PC-9 (cell line): Measurements from ENCODE around the gene C21orf58. TPM values are rescaled to one million over a fixed set of nuclear protein-coding genes. Genes with fewer than 3 reads are reported as not detected.
A peak's percentile ranks its signal among the peaks of the same experiment; 100 is the strongest.

Experiments
- BruUV-seq: library from RNA; stranded (reverse); fragments of 400-500 nt; replicated peaks from 2 replicates; lab custom pipeline; 2021; lab: Mats Ljungman, UMichigan
- CTCF ChIA-PET: fragments of 300-600 bp; sonication (Branson Sonifier 250); formaldehyde crosslinking; loops from one replicate; lab custom pipeline; 2022; ENCODE audit warnings: antibody characterized with exemption; lab: Charles Lee
- POLR2A ChIA-PET: fragments of 300-600 bp; sonication (Branson Sonifier 250); formaldehyde crosslinking; loops from one replicate; lab custom pipeline; 2022; ENCODE audit warnings: antibody characterized with exemption; ENCODE audit not compliant: unreplicated experiment; lab: Charles Lee
- DNase-seq, 2 experiments: peaks; one replicate each; pipeline versions ENCODE4 v3.0.0 to v3.0.0-alpha.2; 2015 to 2022; ENCODE audit warnings: mixed read lengths in 1 of 2
- H2AFZ ChIP-seq: fragments of 200-600 bp; sonication (generic); 2 replicates; pipeline ENCODE4 v1.8.1; 2017; ENCODE audit warnings: antibody characterized with exemption
- H3F3A ChIP-seq: fragments of 200-600 bp; sonication (generic); 2 replicates; pipeline ENCODE4 v1.8.1; 2017; ENCODE audit warnings: antibody characterized with exemption, mild to moderate bottlenecking, low read depth; ENCODE audit not compliant: insufficient read depth
- H3K27ac ChIP-seq: fragments of 200-600 bp; sonication (generic); 2 replicates; pipeline ENCODE4 v1.6.1; 2016; ENCODE audit warnings: mixed run types
- H3K27me3 ChIP-seq: fragments of 200-600 bp; sonication (generic); 2 replicates; pipeline ENCODE4 v1.6.1; 2016; ENCODE audit warnings: low read depth, mixed run types; ENCODE audit not compliant: insufficient read depth
- H3K36me3 ChIP-seq: fragments of 200-600 bp; sonication (generic); 2 replicates; pipeline ENCODE4 v1.6.1; 2016; ENCODE audit warnings: low read depth, mixed run types
- H3K4me1 ChIP-seq: fragments of 200-600 bp; sonication (generic); replicated peaks from 2 replicates; pipeline ENCODE4 v1.6.1; 2016; ENCODE audit warnings: mixed run types; ENCODE audit not compliant: insufficient read depth
- H3K4me2 ChIP-seq: fragments of 200-600 bp; sonication (generic); 2 replicates; pipeline ENCODE4 v1.6.1; 2017; ENCODE audit warnings: mixed run types
- H3K4me3 ChIP-seq: fragments of 200-600 bp; sonication (generic); 2 replicates; pipeline ENCODE4 v1.6.1; 2016; ENCODE audit warnings: mixed run types
- H3K79me2 ChIP-seq: fragments of 200-600 bp; sonication (generic); 2 replicates; pipeline ENCODE4 v1.6.1; 2017; ENCODE audit warnings: low read depth, mixed run types
- H3K9me2 ChIP-seq: fragments of 200-600 bp; sonication (generic); 2 replicates; pipeline ENCODE4 v1.8.1; 2017; ENCODE audit warnings: mild to moderate bottlenecking; ENCODE audit not compliant: insufficient read depth
- H3K9me3 ChIP-seq: fragments of 200-600 bp; sonication (generic); 2 replicates; pipeline ENCODE4 v1.8.1; 2016; ENCODE audit warnings: low read depth; ENCODE audit not compliant: insufficient read depth
- H4K20me1 ChIP-seq: fragments of 200-600 bp; sonication (generic); 2 replicates; pipeline ENCODE4 v1.8.1; 2017; ENCODE audit not compliant: insufficient read depth
- EZH2 ChIP-seq: fragments of 200-600 bp; sonication (generic); IDR thresholded peaks from 2 replicates; pipeline ENCODE4 v1.8.0; 2017; ENCODE audit warnings: antibody characterized with exemption, low read depth
- intact Hi-C: fragments of 100-400 bp; cut with micrococcal nuclease; formaldehyde crosslinking; loops from one replicate; pipeline ENCODE4 v1.10.0; 2022; ENCODE audit not compliant: unreplicated experiment
- total RNA-seq: library from RNA; stranded (reverse); gene quantifications from 2 replicates; pipeline ENCODE4 v1.2.3, GENCODE V29; 2021
- TF ChIP-seq, protein P1 (sequence below): fragments of 200-600 bp; sonication (generic); conservative IDR thresholded peaks from 2 replicates; pipeline ENCODE4 v1.6.1; 2017; ENCODE audit warnings: mixed run types, antibody characterized with exemption, mild to moderate bottlenecking, moderate library complexity

C21orf58 gene
- total RNA-seq, 1 experiment from 2014 or later, result 28.9 TPM

DNA sequence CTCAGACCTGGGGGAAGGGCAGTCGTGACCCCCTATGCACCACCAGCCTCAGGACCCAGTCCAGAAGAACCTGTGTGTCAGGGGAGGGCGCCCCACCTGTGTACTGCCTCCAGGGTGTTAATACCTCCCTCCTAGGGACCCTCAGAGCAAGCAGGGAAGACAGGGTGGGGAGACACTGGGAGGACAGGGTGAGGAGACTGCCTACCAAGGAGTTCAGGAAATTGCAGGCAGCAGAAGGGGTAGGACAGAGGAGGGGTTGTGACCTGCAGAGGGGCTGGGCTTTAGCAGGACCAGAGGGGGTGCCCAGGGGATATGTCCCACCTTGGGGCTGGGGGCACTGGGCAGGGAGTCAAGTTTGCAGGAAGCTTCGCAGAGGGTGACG, 5.2 kb downstream of the C21orf58 start:
- ChIA-PET POLR2A (no interaction called here), CTCF (interaction anchor here (0.7 kb wide), 1 partner anchor 133 kb away, joined by 3 read pairs; no protein-coding TSS in a partner anchor)
- H3K36me3 ChIP-seq, result no peaks in the 10 kb centered on the region
- TF ChIP-seq EZH2, result no peak
- TF ChIP-seq, protein P1, sequence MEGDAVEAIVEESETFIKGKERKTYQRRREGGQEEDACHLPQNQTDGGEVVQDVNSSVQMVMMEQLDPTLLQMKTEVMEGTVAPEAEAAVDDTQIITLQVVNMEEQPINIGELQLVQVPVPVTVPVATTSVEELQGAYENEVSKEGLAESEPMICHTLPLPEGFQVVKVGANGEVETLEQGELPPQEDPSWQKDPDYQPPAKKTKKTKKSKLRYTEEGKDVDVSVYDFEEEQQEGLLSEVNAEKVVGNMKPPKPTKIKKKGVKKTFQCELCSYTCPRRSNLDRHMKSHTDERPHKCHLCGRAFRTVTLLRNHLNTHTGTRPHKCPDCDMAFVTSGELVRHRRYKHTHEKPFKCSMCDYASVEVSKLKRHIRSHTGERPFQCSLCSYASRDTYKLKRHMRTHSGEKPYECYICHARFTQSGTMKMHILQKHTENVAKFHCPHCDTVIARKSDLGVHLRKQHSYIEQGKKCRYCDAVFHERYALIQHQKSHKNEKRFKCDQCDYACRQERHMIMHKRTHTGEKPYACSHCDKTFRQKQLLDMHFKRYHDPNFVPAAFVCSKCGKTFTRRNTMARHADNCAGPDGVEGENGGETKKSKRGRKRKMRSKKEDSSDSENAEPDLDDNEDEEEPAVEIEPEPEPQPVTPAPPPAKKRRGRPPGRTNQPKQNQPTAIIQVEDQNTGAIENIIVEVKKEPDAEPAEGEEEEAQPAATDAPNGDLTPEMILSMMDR, result no peak
- intact Hi-C loops, result no loop called here
- no peak overlapping the region for H3K27ac ChIP-seq
- BruUV-seq, result no TSS peak
- no peaks in the 10 kb centered on the region for H3F3A ChIP-seq
- H3K9me3 ChIP-seq, result no peaks in the 10 kb centered on the region
- H3K9me2 ChIP-seq, result no peaks in the 10 kb centered on the region
- no peaks in the 10 kb centered on the region for H4K20me1 ChIP-seq
- no peak overlapping the region for H3K4me2 ChIP-seq
- H3K4me1 ChIP-seq, result peaks cover 6% of the 10 kb centered on the region
- no peaks in the 10 kb centered on the region for H3K27me3 ChIP-seq
- no peak overlapping the region for H3K4me3 ChIP-seq
- H3K79me2 ChIP-seq, result peaks cover 30% of the 10 kb centered on the region
- no peak for DNase-seq
- no peak overlapping the region for H2AFZ ChIP-seq

DNA sequence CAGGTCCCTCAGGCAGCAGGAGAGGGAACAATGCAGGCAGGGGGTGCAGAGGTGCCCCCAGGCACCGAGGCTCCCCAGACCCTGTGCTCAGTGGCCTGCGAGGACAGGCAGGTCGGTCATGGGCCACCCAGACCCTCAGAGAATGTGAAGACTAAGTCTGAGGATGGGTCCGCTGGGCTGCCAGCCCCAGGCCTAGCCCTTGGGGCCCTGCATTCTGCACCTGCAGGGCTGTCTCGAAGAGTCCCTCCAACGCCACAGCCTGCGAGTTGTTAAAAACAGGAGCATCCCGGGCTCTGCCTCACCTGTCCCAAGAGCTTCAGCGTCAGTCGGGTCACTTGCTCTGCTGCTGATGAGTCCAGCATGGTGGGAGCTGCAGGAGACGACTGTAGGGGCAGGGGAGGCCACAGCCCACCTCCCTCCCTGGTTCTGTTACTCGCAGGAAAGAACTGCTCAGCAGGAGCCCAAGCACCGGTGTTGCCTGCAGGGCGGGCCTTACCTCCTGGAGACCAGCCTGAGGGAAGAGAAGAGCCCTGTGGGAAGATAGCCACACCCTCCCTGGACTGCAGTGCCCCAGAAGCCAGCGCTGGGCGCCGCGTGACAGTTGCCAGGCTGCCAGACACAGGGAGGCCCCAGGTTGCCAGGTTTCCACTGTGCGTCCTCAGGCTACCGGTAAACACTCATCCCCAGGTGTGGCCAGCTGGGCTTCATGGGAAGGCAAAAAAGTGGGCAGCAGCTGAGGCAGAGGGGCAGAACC, 5.8 kb downstream of the C21orf58 start:
- intact Hi-C loops, result no loop called here
- H3K4me2 ChIP-seq, result no peak overlapping the region
- TF ChIP-seq EZH2, result no peak
- TF ChIP-seq, protein P1, result no peak
- no TSS peak for BruUV-seq
- no peak overlapping the region for H3K4me3 ChIP-seq
- DNase-seq, result peak; percentile 38 to 83
- H3K4me1 ChIP-seq, result peaks cover 6% of the 10 kb centered on the region
- ChIA-PET POLR2A (no interaction called here), CTCF (no interaction called here)
- no peaks in the 10 kb centered on the region for H3K27me3 ChIP-seq
- no peaks in the 10 kb centered on the region for H3K9me3 ChIP-seq
- H3F3A ChIP-seq, result no peaks in the 10 kb centered on the region
- no peaks in the 10 kb centered on the region for H3K9me2 ChIP-seq
- no peaks in the 10 kb centered on the region for H3K36me3 ChIP-seq
- no peaks in the 10 kb centered on the region for H4K20me1 ChIP-seq
- H3K79me2 ChIP-seq, result peaks cover 25% of the 10 kb centered on the region
- no peak overlapping the region for H3K27ac ChIP-seq
- H2AFZ ChIP-seq, result no peak overlapping the region

DNA sequence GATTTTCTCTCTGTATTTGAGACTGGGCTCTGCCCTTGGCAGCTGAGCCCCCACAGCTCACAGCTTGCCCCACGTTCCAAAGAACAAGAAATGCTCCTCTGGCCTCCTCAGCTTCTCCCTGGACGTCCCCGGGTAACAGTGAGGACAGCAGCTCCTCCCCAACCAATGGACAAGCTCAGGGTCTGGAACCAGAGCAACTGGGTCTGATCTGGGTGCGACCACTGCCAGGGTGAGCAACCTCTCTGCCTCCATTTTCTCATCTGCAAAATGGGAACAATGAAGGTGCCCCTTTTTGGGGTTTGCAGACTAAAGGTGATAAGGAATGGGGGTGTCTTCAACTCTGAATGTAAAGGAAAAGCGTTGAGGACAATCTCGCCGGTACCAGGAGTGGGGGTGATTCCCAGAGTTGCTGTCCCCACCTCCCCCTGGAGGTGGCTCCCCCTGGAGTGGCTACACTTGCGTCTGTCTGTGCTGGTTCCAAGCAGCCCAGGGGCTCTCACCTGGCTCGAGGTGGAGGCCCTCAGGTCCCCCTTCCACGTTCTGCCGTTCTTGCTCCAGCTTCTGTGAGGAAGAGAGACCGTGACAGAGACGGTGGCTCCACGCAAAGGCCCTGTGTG, 6.9 kb downstream of the C21orf58 start:
- Histone ChIP-seq H3K9me2 (no peaks in the 10 kb centered on the region), H3K27ac (no peak overlapping the region), H3K9me3 (no peaks in the 10 kb centered on the region), H3K79me2 (peaks cover 14% of the 10 kb centered on the region), H3K4me1 (peaks cover 6% of the 10 kb centered on the region; the same call in 1 of the 2 replicates), H3K27me3 (no peaks in the 10 kb centered on the region), H2AFZ (no peak overlapping the region), H3F3A (no peaks in the 10 kb centered on the region), H3K4me3 (no peak overlapping the region), H3K36me3 (no peaks in the 10 kb centered on the region), H4K20me1 (no peaks in the 10 kb centered on the region), H3K4me2 (no peak overlapping the region)
- ChIA-PET POLR2A (no interaction called here), CTCF (no interaction called here)
- TF ChIP-seq EZH2, result no peak
- TF ChIP-seq, protein P1, result no peak
- intact Hi-C loops, result no loop called here
- DNase-seq, result no peak
- BruUV-seq, result no TSS peak
